Ishikawa (cell line): ENCODE results near the gene TSPAN18.

ENCODE experiments used
- CREB1 ChIP-seq: IDR thresholded peaks from 2 replicates; pipeline ENCODE4 v1.6.1; 2012; ENCODE audit warnings: low read depth
- EP300 ChIP-seq: IDR thresholded peaks from 2 replicates; pipeline ENCODE4 v1.6.1; 2012; ENCODE audit warnings: borderline replicate concordance
- RAD21 ChIP-seq: IDR thresholded peaks from 2 replicates; pipeline ENCODE4 v1.6.1; 2012; ENCODE audit warnings: low read depth
- REST ChIP-seq: IDR thresholded peaks from 2 replicates; pipeline ENCODE4 v1.6.1; 2012; ENCODE audit warnings: low read depth, mild to moderate bottlenecking
- TAF1 ChIP-seq: IDR thresholded peaks from 2 replicates; pipeline ENCODE4 v1.6.1; 2012; ENCODE audit warnings: low read depth, mild to moderate bottlenecking

- TF ChIP-seq EP300: no peak
- no peak for TF ChIP-seq RAD21
- TF ChIP-seq CREB1: no peak
- TF ChIP-seq REST: no peak
- TF ChIP-seq TAF1: no peak
Observed at GRCh38 chr11:44893308-44893822, 166.6 kb downstream of the TSPAN18 start.
